Pons (tissue), 1 donor: Measurements from ENCODE around the gene ARID3C.
A peak's percentile ranks its signal among the peaks of the same experiment; 100 is the strongest.
"Not testable (repeated sequence)": the region's sequence is repeated elsewhere in the genome, so short reads cannot be mapped to it uniquely, and the experiment has no call there.

Source experiments
- DNase-seq: peaks from one replicate; pipeline ENCODE4 v3.0.0-alpha.2; 2016; ENCODE audit warnings: low spot score

Gene ARID3C

GRCh38 chr9:34651876-34652601, 23.2 kb upstream of the ARID3C start, which contains the start of gene IL11RA:
TSS of gene IL11RA (plus strand) at chr9:34652185. CDS start at chr9:34655218, 3,033 bp downstream.
- peak; percentile 95 for DNase-seq

- peak; percentile 32 for DNase-seq
These were observed 22.5 kb upstream of the ARID3C start for GRCh38 chr9:34651321-34651720.

GRCh38 chr9:34650816-34651215, 21.9 kb upstream of the ARID3C start:
- DNase-seq, result no peak

GRCh38 chr9:34648673-34649072, 19.8 kb upstream of the ARID3C start:
- no peak for DNase-seq

GRCh38 chr9:34647651-34648050, 18.8 kb upstream of the ARID3C start:
- no peak for DNase-seq

- no peak for DNase-seq
These were observed 18.2 kb upstream of the ARID3C start for GRCh38 chr9:34647084-34647403.

GRCh38 chr9:34646211-34647083, 17.6 kb upstream of the ARID3C start, which contains the start of gene GALT:
TSS of gene GALT (plus strand) at chr9:34646675. CDS start at chr9:34646705, 30 bp downstream.
- DNase-seq, result peak; percentile 78

GRCh38 chr9:34644766-34645314, 16.0 kb upstream of the ARID3C start:
- no peak for DNase-seq

GRCh38 chr9:34642679-34643078, 13.8 kb upstream of the ARID3C start:
- DNase-seq, result no peak

GRCh38 chr9:34639322-34639721, 10.5 kb upstream of the ARID3C start:
- DNase-seq, result not testable (repeated sequence)

- no peak for DNase-seq
These were observed 9.2 kb upstream of the ARID3C start for GRCh38 chr9:34638138-34638445.

GRCh38 chr9:34637356-34638137, 8.7 kb upstream of the ARID3C start, which contains the start of gene SIGMAR1:
TSS of gene SIGMAR1 (minus strand) at chr9:34637787. CDS start at chr9:34637697, 90 bp downstream.
- DNase-seq, result peak; percentile 93

GRCh38 chr9:34636791-34637355, 8.0 kb upstream of the ARID3C start:
- no peak for DNase-seq

- DNase-seq, result no peak
These were observed 6.7 kb upstream of the ARID3C start for GRCh38 chr9:34635556-34635955.

- DNase-seq, result no peak
These were observed 5.8 kb upstream of the ARID3C start for GRCh38 chr9:34634551-34635248.

- peak; percentile 72 for DNase-seq
These were observed 5.1 kb upstream of the ARID3C start for GRCh38 chr9:34633851-34634550.

- no peak for DNase-seq
These were observed 4.3 kb upstream of the ARID3C start for GRCh38 chr9:34633166-34633565.

- DNase-seq, result no peak
These were observed 1.7 kb upstream of the ARID3C start for GRCh38 chr9:34630402-34631154.

GRCh38 chr9:34629491-34629808, 584 bp upstream of the ARID3C start:
- no peak for DNase-seq
